PFSK-1 (cell line): ENCODE measurements around the gene CXCR5.

Experiments used
- FOXP2 ChIP-seq: optimal IDR thresholded peaks from 2 replicates; pipeline ENCODE3; 2011; ENCODE audit warnings: borderline replicate concordance, control low read depth, inconsistent platforms; ENCODE audit not compliant: insufficient read depth; ENCODE audit errors: extremely low read length, extremely low read depth
- POLR2AphosphoS5 ChIP-seq: IDR thresholded peaks from 2 replicates; pipeline ENCODE4 v1.6.1; 2012; ENCODE audit warnings: low read depth, mild to moderate bottlenecking, control low read depth, low read length, moderate library complexity
- SIN3A ChIP-seq: IDR thresholded peaks from 2 replicates; pipeline ENCODE4 v1.6.1; 2012; ENCODE audit warnings: mild to moderate bottlenecking, low read length, moderate library complexity, borderline replicate concordance; ENCODE audit not compliant: insufficient read depth
- TAF1 ChIP-seq: IDR thresholded peaks from 2 replicates; pipeline ENCODE4 v1.6.1; 2012; ENCODE audit warnings: low read length, control low read depth, borderline replicate concordance; ENCODE audit not compliant: insufficient read depth
- TF ChIP-seq, protein P1 (sequence below), 2 experiments: IDR thresholded peaks; 2 replicates each; pipeline versions ENCODE4 v1.6.1 to v1.8.0; 2011 to 2012; ENCODE audit warnings: low read depth in 2 of 2, low read length in 2 of 2, control low read depth in 1 of 2, inconsistent platforms in 1 of 2, mild to moderate bottlenecking in 1 of 2, moderate library complexity in 1 of 2; ENCODE audit not compliant: insufficient read depth in 1 of 2

Gene CXCR5

DNA sequence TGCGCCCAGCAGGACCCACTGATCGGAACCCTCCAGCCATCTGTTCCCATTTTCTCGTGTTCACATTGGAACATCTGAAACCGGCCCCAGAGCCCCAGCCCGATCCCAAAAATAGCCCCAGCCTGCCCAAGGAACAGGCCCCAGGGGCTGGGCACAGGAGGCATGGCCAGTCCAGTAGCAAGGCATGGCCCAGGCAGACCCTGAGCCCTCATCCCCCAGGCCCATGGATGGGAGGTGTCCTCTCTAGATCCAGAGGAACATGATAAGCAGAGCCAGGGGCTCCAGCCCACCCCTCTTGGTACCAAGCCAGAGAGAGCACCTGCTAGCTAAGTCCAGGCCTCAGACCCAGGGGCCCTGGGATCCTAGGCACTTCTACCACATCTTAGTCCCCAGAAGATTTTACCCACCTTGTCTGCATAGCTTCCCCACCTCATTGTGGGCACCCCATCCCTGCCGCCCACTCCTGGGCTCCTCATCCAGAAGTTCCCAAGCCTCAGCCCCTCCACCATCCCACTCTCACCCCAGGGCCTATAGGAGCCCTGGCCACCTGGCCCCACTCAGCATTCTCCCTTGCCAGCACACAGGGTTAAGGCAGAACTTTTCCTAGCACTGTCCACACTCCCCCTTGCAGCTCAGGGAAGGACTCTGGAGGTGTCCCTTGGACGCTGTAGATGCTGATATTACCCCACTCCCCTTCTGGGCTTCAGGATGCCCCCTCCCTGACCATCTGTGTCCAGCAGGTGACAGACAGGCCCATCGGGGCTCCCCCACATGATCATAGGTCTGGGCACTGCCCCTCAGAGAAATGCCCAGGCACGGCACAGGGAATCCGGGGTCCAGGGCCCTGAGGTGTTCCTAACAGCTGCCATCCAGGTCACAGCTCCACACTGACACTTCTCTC, 32.5 kb downstream of the CXCR5 start:
- no peak for TF ChIP-seq TAF1
- TF ChIP-seq SIN3A, result no peak
- no peak for TF ChIP-seq FOXP2
- TF ChIP-seq, protein P1, sequence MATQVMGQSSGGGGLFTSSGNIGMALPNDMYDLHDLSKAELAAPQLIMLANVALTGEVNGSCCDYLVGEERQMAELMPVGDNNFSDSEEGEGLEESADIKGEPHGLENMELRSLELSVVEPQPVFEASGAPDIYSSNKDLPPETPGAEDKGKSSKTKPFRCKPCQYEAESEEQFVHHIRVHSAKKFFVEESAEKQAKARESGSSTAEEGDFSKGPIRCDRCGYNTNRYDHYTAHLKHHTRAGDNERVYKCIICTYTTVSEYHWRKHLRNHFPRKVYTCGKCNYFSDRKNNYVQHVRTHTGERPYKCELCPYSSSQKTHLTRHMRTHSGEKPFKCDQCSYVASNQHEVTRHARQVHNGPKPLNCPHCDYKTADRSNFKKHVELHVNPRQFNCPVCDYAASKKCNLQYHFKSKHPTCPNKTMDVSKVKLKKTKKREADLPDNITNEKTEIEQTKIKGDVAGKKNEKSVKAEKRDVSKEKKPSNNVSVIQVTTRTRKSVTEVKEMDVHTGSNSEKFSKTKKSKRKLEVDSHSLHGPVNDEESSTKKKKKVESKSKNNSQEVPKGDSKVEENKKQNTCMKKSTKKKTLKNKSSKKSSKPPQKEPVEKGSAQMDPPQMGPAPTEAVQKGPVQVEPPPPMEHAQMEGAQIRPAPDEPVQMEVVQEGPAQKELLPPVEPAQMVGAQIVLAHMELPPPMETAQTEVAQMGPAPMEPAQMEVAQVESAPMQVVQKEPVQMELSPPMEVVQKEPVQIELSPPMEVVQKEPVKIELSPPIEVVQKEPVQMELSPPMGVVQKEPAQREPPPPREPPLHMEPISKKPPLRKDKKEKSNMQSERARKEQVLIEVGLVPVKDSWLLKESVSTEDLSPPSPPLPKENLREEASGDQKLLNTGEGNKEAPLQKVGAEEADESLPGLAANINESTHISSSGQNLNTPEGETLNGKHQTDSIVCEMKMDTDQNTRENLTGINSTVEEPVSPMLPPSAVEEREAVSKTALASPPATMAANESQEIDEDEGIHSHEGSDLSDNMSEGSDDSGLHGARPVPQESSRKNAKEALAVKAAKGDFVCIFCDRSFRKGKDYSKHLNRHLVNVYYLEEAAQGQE (IDR thresholded peaks at IDR 0.05; ENCODE audit: insufficient read depth in 1 of 2, low read depth in 2 of 2, low read length in 2 of 2), result no peak
- TF ChIP-seq POLR2AphosphoS5, result no peak

DNA sequence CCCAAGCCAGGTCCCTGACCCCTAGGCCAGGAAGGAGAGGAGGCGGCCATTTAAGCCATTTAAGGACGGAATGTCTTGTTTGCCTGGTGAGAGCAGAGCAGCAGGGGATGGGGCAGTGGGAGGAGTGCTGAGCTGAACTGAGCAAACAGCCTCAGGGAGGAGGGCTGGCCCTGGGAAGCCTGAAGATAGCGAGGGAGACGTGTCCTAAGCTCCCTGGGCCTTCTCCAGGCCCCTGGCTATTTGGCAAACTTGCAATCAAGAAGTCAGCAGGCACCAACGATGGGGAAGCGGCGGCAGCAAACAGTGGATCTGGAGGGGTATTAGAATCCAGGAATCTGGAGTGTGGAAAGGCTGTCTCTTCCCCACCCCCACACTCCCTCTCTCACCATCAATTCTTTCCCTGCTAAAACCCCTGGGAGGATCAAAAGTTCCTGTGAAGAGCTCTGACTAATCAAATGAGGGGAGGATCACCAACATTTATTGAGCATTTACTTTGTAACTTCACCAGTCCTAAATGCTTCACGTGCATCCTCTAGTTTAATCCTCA, 33.2 kb downstream of the CXCR5 start:
- TF ChIP-seq POLR2AphosphoS5 (no peak), TAF1 (no peak), FOXP2 (no peak), SIN3A (no peak)
- TF ChIP-seq, protein P1 (IDR thresholded peaks at IDR 0.05; ENCODE audit: insufficient read depth in 1 of 2, low read depth in 2 of 2, low read length in 2 of 2), result no peak

DNA sequence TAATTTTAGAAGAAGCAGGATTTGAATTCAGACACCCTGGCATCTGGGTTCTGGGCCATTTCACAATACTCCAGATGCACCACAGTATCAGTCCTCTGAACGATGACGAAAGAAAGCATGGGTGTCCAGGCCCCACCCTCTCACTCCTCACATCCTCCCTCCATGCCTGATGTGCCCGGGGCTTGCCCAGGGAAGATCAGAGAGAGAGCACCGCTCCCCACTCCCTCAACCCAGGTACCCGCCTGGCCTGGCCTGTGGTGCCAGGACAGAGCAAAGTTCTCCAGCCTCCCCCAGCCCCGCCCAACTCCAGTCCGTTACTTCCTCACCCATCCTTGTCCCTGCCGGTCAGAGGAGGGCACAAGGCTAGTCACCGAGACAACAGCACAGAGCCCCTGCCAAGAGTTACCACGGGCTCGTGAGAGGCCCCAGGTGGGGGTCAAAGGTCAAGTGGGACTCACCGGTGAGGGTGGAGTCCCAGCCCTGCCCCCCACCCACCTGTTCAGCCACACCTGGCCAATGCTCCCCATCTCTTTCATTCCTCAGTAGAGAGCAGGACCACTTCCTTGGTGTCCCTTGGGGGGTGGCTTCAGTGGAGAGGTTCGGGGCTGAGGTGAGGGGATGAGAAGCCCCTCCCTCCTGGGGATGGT, 33.9 kb downstream of the CXCR5 start:
- TF ChIP-seq SIN3A (no peak), FOXP2 (no peak), TAF1 (no peak), POLR2AphosphoS5 (no peak)
- TF ChIP-seq, protein P1 (IDR thresholded peaks at IDR 0.05; ENCODE audit: insufficient read depth in 1 of 2, low read depth in 2 of 2, low read length in 2 of 2), result no peak

- TF ChIP-seq SIN3A, result 0 out of 2 replicates have a peak, but pooled peaks have one; percentile 62
- TF ChIP-seq FOXP2, result no peak
- peak; percentile 54; the same call in 1 of the 2 replicates for TF ChIP-seq TAF1
- peak; percentile 43; the same call in 1 of the 2 replicates for TF ChIP-seq POLR2AphosphoS5
- TF ChIP-seq, protein P1 (IDR thresholded peaks at IDR 0.05; ENCODE audit: insufficient read depth in 1 of 2, low read depth in 2 of 2, low read length in 2 of 2), result no peak
These were observed 34.5 kb downstream of the CXCR5 start for GRCh38 chr11:118918128-118918685.
